OCI-LY7 (cell line): Measurements from ENCODE around the gene CDKAL1.

ENCODE experiments used
- EZH2phosphoT487 ChIP-seq: fragments of 200-600 bp; sonication (generic); IDR thresholded peaks from 2 replicates; pipeline ENCODE4 v1.6.1; 2018; ENCODE audit warnings: low read depth, borderline replicate concordance, mild to moderate bottlenecking, mixed run types, antibody characterized with exemption, low read length, moderate library complexity, mixed read lengths
- TF ChIP-seq, protein P1 (sequence below): fragments of 200-600 bp; sonication (generic); conservative IDR thresholded peaks from 2 replicates; pipeline ENCODE4 v1.5.1; 2014; ENCODE audit warnings: mild to moderate bottlenecking, antibody characterized with exemption, low read length, moderate library complexity, mixed read lengths

- TF ChIP-seq, protein P1, sequence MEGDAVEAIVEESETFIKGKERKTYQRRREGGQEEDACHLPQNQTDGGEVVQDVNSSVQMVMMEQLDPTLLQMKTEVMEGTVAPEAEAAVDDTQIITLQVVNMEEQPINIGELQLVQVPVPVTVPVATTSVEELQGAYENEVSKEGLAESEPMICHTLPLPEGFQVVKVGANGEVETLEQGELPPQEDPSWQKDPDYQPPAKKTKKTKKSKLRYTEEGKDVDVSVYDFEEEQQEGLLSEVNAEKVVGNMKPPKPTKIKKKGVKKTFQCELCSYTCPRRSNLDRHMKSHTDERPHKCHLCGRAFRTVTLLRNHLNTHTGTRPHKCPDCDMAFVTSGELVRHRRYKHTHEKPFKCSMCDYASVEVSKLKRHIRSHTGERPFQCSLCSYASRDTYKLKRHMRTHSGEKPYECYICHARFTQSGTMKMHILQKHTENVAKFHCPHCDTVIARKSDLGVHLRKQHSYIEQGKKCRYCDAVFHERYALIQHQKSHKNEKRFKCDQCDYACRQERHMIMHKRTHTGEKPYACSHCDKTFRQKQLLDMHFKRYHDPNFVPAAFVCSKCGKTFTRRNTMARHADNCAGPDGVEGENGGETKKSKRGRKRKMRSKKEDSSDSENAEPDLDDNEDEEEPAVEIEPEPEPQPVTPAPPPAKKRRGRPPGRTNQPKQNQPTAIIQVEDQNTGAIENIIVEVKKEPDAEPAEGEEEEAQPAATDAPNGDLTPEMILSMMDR: no peak
- TF ChIP-seq EZH2phosphoT487: no peak
These were observed 485.4 kb downstream of the CDKAL1 start for GRCh38 chr6:21019614-21020013.
